AG08396 (cell line): ENCODE data around the gene PLD4.

Source experiments
- DNase-seq: peaks from one replicate; pipeline ENCODE4 v3.0.0; 2012; ENCODE audit warnings: low spot score, mixed read lengths

The PLD4 gene

DNA sequence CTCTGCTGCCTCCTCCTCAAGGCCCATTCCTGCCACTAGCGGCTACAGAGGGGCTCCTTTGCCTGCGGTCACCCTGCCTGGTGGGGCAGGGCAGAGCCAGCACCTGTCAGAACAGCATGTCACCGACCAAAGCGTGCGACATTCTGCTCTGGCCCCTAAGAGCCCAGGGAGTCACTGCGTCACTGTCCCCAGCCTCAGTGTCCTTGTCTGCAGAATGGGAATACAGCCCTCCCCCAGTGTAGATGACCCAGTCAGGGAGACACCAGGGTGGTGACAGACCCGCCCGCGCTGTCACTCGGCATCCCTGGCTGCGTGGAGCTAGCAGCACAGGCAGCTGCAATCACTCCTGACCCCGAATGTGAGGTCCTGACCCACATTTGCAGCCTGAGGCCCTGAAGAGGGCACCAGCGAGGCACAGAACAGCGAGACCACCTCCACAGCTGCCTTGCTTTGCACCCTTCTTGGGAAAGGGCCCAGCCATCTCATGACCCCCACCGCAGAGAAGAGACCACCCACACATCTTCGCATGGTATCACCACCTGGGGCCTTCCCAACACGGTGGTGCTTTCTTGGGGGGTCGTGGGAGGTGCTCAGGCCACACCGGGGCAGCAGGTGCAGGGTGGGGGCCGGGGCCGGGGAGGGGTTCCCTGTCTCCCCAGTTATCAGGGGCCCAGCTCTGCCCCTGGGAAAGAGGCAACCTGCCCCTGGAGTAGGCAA, 51.0 kb downstream of the PLD4 start:
- DNase-seq = no peak

DNA sequence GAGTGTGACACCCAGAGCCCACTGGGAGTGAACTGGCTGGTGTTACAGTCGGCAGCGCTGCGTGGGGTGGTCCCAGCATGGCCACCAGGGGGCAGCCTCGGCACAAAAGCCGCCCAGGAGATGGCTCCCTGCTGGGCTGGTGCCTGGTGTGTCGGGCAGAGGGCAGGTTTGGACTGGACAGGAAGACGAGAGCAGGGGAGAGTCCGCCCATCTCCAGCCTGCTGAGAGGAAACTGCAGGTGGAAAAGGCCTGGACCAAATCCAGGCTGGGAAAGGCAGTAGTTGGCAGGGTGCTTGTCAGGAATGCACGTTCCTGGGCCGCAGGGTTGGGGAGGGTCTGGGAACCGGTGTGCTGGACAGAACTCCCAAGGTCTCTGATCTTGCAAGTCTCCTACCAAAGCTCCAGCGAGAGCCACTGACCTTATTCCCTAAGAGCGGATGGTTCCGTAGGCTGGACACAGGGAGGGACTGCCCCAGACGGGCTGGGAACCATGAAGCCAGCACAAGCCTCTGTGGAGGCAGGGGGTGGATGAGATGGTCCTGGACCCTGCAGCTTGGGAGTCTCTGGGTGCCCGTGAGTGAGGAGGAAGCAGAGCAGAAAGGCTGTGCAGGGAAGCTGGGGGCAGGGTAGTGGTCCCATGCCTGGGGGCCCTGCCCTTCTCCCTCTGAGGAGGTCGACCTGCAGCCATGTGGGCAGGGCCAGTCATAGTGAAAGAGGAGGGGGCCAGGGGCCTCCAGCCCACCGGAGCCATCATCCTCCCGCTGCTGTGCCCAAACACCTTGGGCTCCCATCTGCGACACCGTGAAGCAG, 51.7 kb downstream of the PLD4 start:
- DNase-seq = peak; percentile 81

DNA sequence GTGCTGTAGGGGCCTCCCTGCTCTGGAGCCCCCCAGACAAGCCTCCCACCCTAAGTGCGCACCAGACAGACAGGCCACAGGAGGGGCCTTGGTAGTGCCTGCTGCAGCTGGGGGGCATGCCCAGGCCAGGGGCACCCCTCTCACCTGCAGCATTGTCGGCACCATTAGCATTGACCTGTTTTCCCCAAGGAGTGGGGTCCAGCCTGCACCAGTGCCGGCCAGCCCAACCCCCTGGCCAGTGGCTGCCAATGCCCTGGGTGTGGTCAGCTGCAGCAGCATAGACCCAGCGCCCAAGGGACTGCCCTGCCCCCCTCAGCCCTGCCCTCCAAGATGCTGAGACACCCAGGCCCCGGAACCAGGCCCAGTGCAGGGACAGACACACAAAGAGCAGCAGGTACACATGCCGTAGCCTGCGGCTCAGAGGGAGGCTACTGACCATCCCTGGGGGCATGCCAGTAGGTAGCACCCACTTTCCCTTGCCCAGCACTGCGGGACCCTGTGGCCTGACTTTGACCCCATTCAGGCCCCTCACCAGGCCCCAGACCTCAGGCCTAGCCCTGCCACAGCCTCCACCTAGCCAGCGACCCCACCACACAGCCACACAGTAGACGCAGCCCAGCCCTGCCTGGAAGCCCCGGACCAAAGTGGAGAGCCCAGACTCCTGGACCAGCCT, 52.5 kb downstream of the PLD4 start:
- DNase-seq = no peak

DNA sequence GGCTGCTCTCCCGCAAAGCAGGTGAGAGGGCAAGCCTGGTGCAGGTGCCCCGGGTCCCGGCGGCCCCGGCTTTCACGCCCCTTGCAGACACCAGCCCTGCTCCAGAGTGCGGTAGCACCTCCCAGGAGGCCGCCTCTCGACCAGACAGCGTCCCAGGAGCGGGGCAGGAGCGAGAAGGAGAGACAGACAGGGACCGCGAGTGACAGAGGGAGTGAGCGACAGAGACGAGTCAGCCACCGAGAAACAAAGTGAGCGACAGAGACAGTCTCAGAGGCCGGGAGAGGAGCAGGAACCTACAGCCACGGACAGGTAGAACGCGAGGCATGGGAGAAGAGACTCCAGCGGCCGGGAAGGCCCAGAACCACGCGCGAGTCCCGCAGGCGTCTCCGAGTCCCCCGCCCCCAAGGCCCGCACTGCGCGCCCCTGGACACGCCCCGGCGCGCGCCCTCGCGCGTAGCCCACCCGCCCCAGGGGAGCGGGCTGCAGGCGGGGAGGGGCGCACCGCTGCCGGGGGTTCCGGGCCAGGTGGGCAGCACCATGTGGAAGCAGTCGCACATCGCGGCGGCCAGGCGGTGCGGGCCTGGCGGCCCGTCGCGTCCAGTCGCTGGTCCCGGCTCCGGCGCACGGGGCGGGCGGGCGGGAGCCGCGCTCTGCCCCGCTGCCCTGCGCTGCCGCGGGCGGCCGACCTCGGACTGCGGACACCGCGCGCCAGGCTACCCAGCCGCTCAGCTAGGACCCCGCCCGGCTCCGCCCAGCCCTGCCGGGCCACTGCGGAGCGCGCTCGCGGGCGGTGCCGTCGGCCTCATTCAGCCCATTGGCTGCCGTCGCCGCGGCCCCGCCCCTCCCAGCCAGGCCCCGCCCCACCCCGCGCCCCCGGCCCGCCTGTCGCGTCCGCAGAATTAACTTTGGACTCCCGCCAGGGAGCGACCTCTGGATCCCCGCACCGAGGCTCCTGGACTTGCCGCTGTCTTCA, 53.3 kb downstream of the PLD4 start, which contains the start of gene AHNAK2:
TSS of gene AHNAK2 (minus strand) at position 694 of the 973 bp plus-strand sequence. CDS start at position 557, 137 bp downstream.
- peak; percentile 89 for DNase-seq

DNA sequence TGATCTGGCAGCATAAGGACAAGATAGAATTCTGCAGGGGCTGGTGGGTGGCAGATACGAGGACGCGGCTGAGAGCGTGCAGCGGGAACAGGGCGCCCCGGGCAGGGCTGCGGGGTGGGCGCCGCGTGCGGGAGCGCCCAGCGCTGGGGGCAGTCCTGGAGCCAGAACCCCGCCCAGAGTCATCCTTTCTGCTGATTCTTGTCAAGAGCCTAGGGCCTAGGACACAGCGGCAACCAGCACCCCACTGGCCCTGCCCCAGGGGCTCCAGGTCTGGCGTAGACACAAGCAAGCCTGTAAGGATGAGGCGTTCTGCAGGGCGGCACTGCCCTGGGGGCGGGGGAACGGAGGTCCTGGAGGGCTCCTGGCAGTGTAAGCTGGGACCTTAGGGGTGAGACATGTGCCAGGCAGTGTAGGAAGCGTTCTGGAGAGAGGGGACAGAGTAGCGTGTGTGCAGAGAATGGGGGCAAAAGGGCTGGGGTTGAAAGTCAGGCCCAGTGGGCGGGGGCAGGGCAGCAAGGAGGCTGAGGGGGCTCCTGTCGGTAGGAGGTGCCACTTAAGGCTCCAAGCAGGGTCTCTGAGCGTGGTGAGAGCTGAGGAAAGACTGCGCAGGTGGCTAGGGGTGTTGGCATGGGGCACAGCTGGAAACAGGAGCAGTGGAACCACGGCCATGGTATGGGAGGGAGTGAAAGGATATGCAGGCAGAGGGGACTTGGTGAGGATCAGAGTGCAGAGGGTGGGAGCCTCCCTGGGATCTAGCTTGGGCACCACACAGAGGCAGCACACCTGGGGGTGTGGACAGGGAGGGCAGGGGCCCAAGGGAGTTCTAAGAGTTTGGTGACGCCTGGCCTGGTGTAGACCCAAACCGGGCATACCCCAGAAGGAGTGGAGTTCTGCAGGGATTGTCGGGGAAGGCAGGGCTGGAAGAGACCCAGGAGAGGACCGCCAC, 54.3 kb downstream of the PLD4 start:
- DNase-seq = no peak

DNA sequence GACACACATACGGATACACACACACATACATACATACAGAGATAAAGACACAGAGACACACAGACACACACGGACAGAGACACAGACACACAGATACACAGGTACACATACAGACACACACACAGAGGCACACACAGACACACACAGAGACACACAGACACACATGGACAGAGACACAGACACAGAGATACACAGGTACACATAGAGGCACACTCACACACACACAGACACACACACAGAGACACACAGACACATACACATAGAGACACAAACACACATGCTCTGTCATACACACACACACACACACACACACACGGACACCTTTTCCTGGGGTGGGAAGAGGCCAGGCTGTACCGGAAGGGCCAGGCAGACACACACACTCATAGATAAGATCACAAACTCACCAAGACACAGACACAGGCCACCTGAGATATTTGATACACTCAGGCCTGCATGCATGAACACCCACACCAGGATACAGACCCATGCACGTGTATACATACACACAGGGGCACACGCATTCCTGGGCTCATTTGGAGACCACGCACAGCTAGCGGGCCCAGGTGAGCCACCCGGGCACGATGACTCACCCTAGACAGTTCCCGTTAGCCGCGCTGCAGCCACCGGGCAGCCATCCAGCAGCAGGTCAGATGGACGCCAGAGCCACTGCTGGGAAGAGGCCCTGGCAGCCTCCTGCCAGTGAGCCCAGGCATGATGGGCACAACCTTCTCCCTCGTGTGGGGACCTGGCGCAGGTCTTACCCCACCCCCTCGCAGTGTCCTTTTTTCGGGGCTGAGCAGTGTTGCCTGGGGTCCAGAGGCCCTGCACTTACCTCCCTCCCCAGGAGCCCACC, 55.3 kb downstream of the PLD4 start:
- no peak for DNase-seq

DNA sequence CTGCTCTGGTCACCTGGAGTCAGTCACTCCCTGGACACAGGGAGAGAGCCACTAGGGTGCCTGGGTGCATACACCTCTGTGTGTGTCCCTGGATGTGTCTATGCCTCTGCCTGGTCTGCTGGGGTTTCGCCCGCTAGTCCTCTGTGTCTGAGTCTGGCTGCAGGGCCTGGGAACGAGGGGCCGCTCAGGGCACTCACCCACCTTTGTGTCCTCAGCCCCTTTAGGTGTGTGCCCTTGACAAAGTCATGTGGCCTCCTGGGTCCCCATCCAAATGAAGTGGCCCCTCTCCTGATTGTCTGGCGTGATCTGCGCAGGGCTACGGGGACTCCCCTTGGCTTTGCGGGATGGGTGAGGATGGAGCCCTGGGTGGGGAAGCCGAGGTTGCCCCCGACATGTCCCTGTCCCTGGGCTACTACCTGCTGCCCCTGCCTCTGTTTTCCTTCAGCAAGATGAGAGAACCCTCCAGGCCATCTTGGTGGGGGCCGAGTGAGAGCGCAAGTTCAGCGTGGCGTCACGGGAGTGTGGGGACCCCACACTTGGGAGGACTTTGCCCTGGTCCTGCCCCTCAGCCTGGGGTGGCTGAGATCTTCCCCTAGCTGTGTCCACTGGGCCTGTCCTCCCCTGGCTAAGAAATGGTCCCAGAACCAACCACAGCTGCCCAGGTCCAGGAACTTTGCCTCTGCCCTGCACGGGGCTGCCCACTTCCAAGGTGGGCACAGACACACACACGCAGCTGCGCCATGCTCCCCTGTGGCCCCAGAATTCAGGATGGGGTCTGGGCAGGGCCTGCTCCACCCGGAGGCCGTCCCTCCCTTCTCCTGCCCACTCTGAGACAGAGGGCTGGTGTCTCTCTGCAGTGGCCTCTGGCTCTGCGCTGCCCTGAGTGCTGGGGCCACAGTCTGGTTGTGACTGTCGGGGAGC, 56.2 kb downstream of the PLD4 start:
- DNase-seq = no peak

DNA sequence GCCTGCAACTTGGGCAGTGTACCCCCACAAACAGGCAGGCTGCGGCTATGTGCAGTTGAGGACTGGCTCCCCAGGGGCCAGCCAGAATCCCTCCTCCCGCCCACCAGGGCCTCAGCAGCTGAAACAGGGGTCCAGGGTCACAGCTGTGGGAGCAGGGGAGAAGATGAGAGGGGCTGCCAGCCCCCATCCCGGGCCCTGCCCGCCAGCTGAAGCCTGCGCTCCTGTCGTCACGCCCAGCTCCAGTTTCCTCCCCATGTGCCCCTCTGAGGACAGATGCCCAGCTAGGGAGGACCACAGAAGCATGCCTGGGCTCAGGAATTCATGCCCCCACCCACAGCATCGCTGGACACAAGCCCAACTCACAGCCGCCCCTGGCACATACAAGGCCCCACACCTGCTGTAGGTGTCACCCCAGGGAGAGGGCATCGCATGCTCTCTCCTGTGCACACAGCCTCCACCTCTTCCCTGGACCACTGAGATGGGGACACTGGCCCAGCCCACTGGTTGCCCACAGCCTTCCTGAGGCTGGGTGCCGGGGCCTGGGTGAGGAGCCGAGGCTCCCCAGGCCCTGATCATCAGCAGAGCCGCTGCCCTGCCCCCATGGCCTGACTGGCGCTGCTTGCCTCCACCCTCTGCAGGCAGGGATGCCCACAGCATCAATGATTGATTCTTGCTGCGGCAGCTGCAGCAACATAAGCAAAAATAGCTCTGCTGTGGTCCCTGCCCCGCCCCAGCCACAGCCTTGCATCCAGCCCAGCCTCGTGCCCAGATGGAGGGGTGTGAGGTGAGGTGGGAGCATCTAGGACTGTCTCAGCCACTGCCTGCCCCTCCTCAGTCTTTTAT, 57.2 kb downstream of the PLD4 start:
- no peak for DNase-seq

DNA sequence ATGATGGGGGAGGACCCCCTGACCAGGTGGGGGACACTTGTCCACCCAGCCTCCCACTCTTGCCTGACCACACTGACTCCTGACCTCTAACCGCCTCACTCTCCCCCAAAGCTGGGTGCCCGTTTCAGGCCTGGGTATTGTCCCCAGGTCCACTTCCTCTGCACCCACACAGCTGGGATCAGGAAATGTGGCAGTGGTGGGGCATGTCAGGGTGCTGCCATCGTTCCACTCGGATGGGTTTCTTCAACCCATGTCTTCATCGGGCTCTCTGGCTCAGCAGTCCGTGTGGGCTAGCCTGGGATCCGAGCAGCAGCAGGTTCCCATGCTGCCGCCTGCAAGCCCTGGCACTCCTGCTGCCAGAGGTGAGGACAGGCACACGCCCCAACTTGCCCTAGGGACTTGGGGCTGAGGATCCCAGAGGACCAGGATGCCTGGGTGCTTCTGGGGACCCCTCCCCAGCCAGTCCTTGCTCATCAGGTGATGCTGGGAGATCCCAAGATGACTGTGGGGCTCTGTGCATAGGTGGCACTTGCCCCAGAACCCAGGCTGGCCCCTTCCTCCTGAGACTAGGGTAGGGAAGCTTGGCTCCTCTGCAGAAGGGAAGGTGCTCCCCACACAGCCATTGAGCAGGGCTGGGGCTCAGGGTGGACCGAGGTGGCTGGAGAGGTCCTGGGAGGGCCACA, 58.0 kb downstream of the PLD4 start:
- no peak for DNase-seq
